ENCODE results near the gene FBXO24. TPM values are rescaled to one million over a fixed set of nuclear protein-coding genes. Genes with fewer than 3 reads are reported as not detected.

The FBXO24 gene
- total RNA-seq, 1 experiment from 2014 or later = 0.75 TPM

DNA sequence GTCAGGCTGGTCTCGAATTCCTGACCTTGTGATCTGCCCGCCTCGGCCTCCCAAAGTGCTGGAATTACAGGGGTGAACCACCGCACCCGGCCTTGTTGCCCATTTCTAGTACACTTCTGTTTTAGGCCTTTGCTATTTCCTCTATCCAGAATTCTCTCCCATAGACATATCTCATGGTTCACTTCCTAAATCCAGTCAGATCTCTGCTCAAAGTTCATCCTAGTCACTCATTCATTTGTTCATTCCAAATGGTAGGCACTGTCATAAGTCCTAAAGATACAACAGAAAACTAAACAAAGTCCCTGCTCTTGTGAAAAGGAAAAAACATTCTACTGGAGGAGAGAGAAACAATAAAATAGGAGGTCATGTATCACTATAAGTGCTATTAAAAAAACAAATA, 23.8 kb downstream of the FBXO24 start:
- POLR2A ChIA-PET (ENCODE audit: low non-redundant PET) = no interaction called here
- H3K4me1 ChIP-seq (ENCODE audit: insufficient read depth, low read length, poor library complexity, severe bottlenecking) = peaks cover 7% of the 10 kb centered on the region
- BruUV-seq (replicated peaks) = no TSS peak
- peaks cover 3% of the 10 kb centered on the region for H3K36me3 ChIP-seq (ENCODE audit: insufficient read depth, low read length, poor library complexity, severe bottlenecking)
- H3K4me3 ChIP-seq (ENCODE audit: low read depth, low read length, poor library complexity, severe bottlenecking) = no peak overlapping the region
- H3K27me3 ChIP-seq (replicated peaks; ENCODE audit: insufficient read depth, low read depth, low read length, poor library complexity) = no peaks in the 10 kb centered on the region
- CTCF ChIA-PET = interaction anchor here (0.6 to 0.9 kb wide), 2 partner anchors 23 to 33 kb away, joined by 5 read pairs; partner anchors contain the start of gene FBXO24
- TF ChIP-seq, protein P1, sequence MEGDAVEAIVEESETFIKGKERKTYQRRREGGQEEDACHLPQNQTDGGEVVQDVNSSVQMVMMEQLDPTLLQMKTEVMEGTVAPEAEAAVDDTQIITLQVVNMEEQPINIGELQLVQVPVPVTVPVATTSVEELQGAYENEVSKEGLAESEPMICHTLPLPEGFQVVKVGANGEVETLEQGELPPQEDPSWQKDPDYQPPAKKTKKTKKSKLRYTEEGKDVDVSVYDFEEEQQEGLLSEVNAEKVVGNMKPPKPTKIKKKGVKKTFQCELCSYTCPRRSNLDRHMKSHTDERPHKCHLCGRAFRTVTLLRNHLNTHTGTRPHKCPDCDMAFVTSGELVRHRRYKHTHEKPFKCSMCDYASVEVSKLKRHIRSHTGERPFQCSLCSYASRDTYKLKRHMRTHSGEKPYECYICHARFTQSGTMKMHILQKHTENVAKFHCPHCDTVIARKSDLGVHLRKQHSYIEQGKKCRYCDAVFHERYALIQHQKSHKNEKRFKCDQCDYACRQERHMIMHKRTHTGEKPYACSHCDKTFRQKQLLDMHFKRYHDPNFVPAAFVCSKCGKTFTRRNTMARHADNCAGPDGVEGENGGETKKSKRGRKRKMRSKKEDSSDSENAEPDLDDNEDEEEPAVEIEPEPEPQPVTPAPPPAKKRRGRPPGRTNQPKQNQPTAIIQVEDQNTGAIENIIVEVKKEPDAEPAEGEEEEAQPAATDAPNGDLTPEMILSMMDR (conservative IDR thresholded peaks at IDR 0.05; ENCODE audit: low read depth, low read length) = no peak
- no peak for TF ChIP-seq EZH2 (IDR thresholded peaks at IDR 0.05; ENCODE audit: borderline replicate concordance, low read depth, low read length, poor library complexity, severe bottlenecking)
- intact Hi-C loops (cut with micrococcal nuclease; ENCODE audit: unreplicated experiment) = no loop called here
- H3K27ac ChIP-seq (ENCODE audit: low read depth, low read length, poor library complexity, severe bottlenecking) = no peak overlapping the region
- DNase-seq (ENCODE audit: low spot score) = no peak
- H3K9me3 ChIP-seq (ENCODE audit: low read depth, low read length, poor library complexity, severe bottlenecking) = no peaks in the 10 kb centered on the region

DNA sequence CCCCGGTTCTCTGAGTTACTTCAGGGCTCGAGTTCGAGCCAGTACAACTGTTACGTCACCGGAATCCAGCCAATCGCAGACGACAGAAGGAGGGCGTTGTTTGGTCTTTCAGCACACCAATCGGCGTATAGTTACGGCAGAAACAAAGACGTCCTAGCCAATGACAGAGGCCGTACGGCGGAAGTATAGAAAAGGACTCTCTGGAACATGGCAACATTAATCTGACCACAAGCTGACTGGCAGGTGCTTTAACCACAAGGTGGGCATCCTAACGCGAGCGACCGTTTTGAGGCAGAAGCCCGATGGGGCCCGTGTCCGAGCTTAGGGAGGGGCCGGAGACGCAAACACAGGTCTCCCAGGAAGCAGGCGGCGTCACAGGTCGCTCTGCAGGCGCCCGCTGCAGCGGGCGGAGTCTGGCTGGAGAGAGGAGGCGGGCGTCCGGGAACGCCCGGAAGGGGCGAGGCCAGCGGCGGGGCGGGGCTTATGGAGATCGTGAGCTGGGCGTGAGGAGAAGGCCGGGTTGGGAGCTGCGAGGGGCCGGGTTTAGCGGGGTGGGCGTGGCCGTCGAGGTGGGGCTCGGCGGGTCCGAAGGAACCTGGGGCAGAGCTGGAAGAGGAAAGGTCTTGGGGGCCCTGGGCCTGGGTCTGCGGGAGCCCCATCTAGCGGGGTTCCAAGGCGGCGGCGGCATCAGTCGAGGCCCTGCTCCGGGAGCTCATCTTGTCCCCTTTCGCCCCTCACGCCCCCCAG, 26.0 kb downstream of the FBXO24 start, which contains the start of gene MOSPD3:
TSS of gene MOSPD3 (plus strand) at position 558 of the 747 bp plus-strand sequence. CDS start 252 bp downstream, outside the sequence.
- TF ChIP-seq, protein P1 (conservative IDR thresholded peaks at IDR 0.05; ENCODE audit: low read depth, low read length) = no peak
- TF ChIP-seq EZH2 (IDR thresholded peaks at IDR 0.05; ENCODE audit: borderline replicate concordance, low read depth, low read length, poor library complexity, severe bottlenecking) = no peak
- Histone ChIP-seq H3K27me3 (replicated peaks; ENCODE audit: insufficient read depth, low read depth, low read length, poor library complexity) (no peaks in the 10 kb centered on the region), H3K36me3 (ENCODE audit: insufficient read depth, low read length, poor library complexity, severe bottlenecking) (peaks cover 3% of the 10 kb centered on the region), H3K4me1 (ENCODE audit: insufficient read depth, low read length, poor library complexity, severe bottlenecking) (peaks cover 7% of the 10 kb centered on the region), H3K9me3 (ENCODE audit: low read depth, low read length, poor library complexity, severe bottlenecking) (no peaks in the 10 kb centered on the region), H3K27ac (ENCODE audit: low read depth, low read length, poor library complexity, severe bottlenecking) (peak within 1 kb of the TSS; percentile 91), H3K4me3 (ENCODE audit: low read depth, low read length, poor library complexity, severe bottlenecking) (peak within 1 kb of the TSS; percentile 56)
- POLR2A ChIA-PET (ENCODE audit: low non-redundant PET) = interaction anchor here (0.5 to 0.6 kb wide), 2 partner anchors 263 to 489 kb away, joined by 3 to 4 read pairs; partner anchors contain the start of gene SRRT
- no TSS peak for BruUV-seq (replicated peaks)
- DNase-seq (ENCODE audit: low spot score) = peak; percentile 100
- intact Hi-C loops (cut with micrococcal nuclease; ENCODE audit: unreplicated experiment) = no loop called here
- CTCF ChIA-PET = interaction anchor here (0.5 to 1.0 kb wide), 4 partner anchors 22 to 93 kb away, joined by 3 to 8 read pairs (median 4); no protein-coding TSS in a partner anchor

DNA sequence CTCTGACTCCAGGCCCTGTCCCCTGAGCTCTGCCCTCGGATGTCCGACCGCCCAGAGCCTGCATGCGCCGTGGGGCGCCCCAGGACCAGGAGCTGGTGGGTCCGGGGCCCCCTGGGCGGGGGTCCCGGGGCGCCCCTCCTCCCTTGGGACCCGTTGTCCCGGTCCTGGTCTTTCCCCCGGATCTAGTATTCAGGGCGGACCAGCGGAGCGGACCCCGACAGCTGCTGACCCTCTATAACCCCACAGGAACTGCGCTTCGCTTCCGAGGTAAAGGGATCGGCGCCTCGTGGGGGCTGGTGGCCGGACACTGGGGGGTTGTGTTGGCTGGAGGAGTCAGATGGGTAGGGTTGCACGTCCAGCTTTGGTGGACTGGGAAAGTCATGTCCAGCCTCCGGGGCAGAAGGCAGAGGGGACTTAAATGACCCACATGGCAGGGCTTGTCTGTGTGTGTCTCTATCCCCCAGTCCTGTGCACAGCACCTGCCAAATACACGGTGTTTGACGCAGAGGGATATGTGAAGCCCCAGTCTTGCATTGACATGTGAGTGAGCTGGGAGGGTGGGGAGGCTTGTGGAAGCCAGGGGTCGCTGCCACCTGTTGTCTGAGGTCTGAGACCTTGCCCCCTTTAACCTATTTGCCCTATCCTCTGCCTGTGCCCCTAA, 26.7 kb downstream of the FBXO24 start:
- TF ChIP-seq, protein P1 (conservative IDR thresholded peaks at IDR 0.05; ENCODE audit: low read depth, low read length) = peak; percentile 27
- TF ChIP-seq EZH2 (IDR thresholded peaks at IDR 0.05; ENCODE audit: borderline replicate concordance, low read depth, low read length, poor library complexity, severe bottlenecking) = no peak
- H3K4me3 ChIP-seq (ENCODE audit: low read depth, low read length, poor library complexity, severe bottlenecking) = peak overlapping the region; percentile 56
- ChIA-PET CTCF (interaction anchor here (0.6 to 1.0 kb wide), 5 partner anchors 21 to 110 kb away, joined by 3 to 8 read pairs (median 5); no protein-coding TSS in a partner anchor), POLR2A (ENCODE audit: low non-redundant PET) (interaction anchor here (0.5 to 0.6 kb wide), 2 partner anchors 262 to 488 kb away, joined by 3 to 4 read pairs; partner anchors contain the start of gene SRRT)
- no peak for DNase-seq (ENCODE audit: low spot score)
- BruUV-seq (replicated peaks) = TSS peak; percentile 56
- peak overlapping the region; percentile 91 for H3K27ac ChIP-seq (ENCODE audit: low read depth, low read length, poor library complexity, severe bottlenecking)
- no peaks in the 10 kb centered on the region for H3K27me3 ChIP-seq (replicated peaks; ENCODE audit: insufficient read depth, low read depth, low read length, poor library complexity)
- H3K9me3 ChIP-seq (ENCODE audit: low read depth, low read length, poor library complexity, severe bottlenecking) = no peaks in the 10 kb centered on the region
- H3K4me1 ChIP-seq (ENCODE audit: insufficient read depth, low read length, poor library complexity, severe bottlenecking) = peaks cover 7% of the 10 kb centered on the region
- intact Hi-C loops (cut with micrococcal nuclease; ENCODE audit: unreplicated experiment) = no loop called here
- peaks cover 2% of the 10 kb centered on the region for H3K36me3 ChIP-seq (ENCODE audit: insufficient read depth, low read length, poor library complexity, severe bottlenecking)
